Spleen (tissue), 7 donors: ENCODE data around the gene ZNF638.

Experiments
- POLR2A ChIP-seq, 3 donors: fragments of 450-650 bp; IDR thresholded peaks; one replicate each; pipeline ENCODE4 v1.5.1; 2017; ENCODE audit warnings: antibody characterized with exemption in 3 of 3, mild to moderate bottlenecking in 1 of 3
- POLR2AphosphoS5 ChIP-seq, 3 donors: sonication (generic); formaldehyde crosslinking; IDR thresholded peaks; one replicate each; pipeline ENCODE4 v1.5.1; 2017; ENCODE audit warnings: antibody characterized with exemption in 3 of 3
- TF ChIP-seq, protein P1 (sequence below), 11 experiments: fragments of 200-600 bp in 7 of 11; fragments of 450-650 bp in 4 of 11; sonication (generic) in 4 of 11; IDR thresholded peaks in 8 of 11; conservative IDR thresholded peaks in 3 of 11; 1 replicate in 7 of 11; 2 replicates in 4 of 11; pipeline versions ENCODE4 v1.4.0 to v1.8.0; 2016 to 2021; ENCODE audit warnings: antibody characterized with exemption in 11 of 11, inconsistent platforms in 4 of 11, mild to moderate bottlenecking in 1 of 11
- donor health status: DM: no; HTN: no; CAD: no; lungs with moderate emphysema.
- donor health status: DM: no; HTN: no; CAD: no.
- donor health status: DM: no; HTN: no; CAD: no.

DNA sequence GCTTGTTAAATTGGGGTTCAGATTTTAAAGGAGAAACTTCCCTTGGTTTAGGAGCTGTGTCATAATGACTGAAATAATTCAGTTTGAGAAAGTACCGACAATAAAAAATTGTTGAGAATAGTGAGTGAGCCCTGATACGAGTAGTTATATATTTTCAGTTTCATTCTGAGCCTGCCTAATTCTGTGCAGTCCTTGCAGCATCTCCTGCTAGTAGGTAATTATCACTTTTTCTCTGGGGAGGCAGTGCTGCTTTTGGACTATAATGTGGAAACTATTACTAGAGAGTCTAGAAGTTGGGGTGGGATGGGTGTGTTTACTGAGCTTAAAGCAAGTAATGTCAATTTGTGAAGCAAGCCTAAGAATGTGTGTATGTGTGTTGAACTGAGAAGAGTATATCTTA lies 21.7 kb downstream of the ZNF638 start:
- TF ChIP-seq, protein P1, sequence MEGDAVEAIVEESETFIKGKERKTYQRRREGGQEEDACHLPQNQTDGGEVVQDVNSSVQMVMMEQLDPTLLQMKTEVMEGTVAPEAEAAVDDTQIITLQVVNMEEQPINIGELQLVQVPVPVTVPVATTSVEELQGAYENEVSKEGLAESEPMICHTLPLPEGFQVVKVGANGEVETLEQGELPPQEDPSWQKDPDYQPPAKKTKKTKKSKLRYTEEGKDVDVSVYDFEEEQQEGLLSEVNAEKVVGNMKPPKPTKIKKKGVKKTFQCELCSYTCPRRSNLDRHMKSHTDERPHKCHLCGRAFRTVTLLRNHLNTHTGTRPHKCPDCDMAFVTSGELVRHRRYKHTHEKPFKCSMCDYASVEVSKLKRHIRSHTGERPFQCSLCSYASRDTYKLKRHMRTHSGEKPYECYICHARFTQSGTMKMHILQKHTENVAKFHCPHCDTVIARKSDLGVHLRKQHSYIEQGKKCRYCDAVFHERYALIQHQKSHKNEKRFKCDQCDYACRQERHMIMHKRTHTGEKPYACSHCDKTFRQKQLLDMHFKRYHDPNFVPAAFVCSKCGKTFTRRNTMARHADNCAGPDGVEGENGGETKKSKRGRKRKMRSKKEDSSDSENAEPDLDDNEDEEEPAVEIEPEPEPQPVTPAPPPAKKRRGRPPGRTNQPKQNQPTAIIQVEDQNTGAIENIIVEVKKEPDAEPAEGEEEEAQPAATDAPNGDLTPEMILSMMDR (IDR thresholded peaks at IDR 0.05 in 8 of 11, conservative IDR thresholded peaks at IDR 0.05 in 3 of 11) = no peak
- no peak for TF ChIP-seq POLR2A (IDR thresholded peaks at IDR 0.05)
- TF ChIP-seq POLR2AphosphoS5 (IDR thresholded peaks at IDR 0.05) = no peak
